ENCODE measurements around the gene CA12. TPM values are rescaled to one million over a fixed set of nuclear protein-coding genes. Genes with fewer than 3 reads are reported as not detected.

CA12 gene
- total and polyA plus RNA-seq, 10 of the 15 experiments (the other 5 are each of a cell fraction or from before 2014, with no cell fraction given) = 0.03 to 0.10 TPM; not detected in 8

DNA sequence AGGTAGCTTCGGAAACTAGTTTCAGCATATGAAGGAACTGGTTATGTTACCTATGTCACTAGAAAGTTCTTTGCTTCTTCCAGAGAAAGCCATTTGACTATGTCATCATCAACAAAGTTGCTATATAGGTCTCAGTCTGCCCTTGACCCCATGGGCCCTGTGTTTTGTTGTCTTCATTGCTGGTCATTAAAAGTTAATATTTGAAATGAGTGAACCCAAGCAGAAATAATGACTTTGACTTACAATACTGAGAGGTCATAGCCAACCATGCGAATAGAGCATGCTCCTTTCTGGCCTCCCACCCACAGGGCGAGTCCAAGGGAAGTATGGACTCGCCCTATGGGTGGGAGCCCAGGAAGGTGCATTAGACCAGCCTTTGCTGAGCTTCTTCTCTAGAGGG lies 63.3 kb downstream of the CA12 start:
- H3K4me3 ChIP-seq = no peak overlapping the region
- no peaks in the 10 kb centered on the region for H3K27me3 ChIP-seq (replicated peaks in 1 of 2; ENCODE audit: control insufficient read depth in 2 of 2, insufficient read depth in 2 of 2, low read length in 1 of 2)
- no peaks in the 10 kb centered on the region for H3K9me3 ChIP-seq (replicated peaks; ENCODE audit: control insufficient read depth, insufficient read depth, low read length)
- FAIRE-seq = no peak
- no peak overlapping the region for H3K9ac ChIP-seq (ENCODE audit: control insufficient read depth, insufficient read depth, low read length)
- ATAC-seq = peak; percentile 74
- peak; percentile 8 for DNase-seq (ENCODE audit: low read depth, low spot score)
- ChIA-PET RAD21 (ENCODE audit: unreplicated experiment) (interaction anchor here (0.8 kb wide), 1 partner anchor 29 kb away, joined by 3 read pairs; no protein-coding TSS in a partner anchor), CTCF (no interaction called here), SMC1A (ENCODE audit: uncharacterized antibody, unreplicated experiment) (interaction anchor here (1.0 kb wide), 1 partner anchor 51 kb away, joined by 3 read pairs; no protein-coding TSS in a partner anchor), POLR2A (interaction anchor here (0.6 to 1.0 kb wide), 2 partner anchors 31 to 1533 kb away, joined by 3 read pairs; no protein-coding TSS in a partner anchor)
- H3K36me3 ChIP-seq (ENCODE audit: control insufficient read depth in 2 of 2, insufficient read depth in 2 of 2, low read length in 1 of 2) = no peaks in the 10 kb centered on the region
- no peaks in the 10 kb centered on the region for H3K4me1 ChIP-seq (ENCODE audit: control insufficient read depth, insufficient read depth, low read length)
- 48% methylated on average over 4 of the region's 4 CpGs for WGBS (ENCODE audit: insufficient coverage, insufficient replicate concordance, low lambda C conversion rate, missing lambda C conversion rate)
- TF ChIP-seq HDAC2 (IDR thresholded peaks at IDR 0.05) (no peak), MTA2 (IDR thresholded peaks at IDR 0.05; ENCODE audit: low read depth) (peak; percentile 20; the same call in 1 of the 2 replicates), NR2F1 (conservative IDR thresholded peaks at IDR 0.05) (peak; percentile 83)
- H4K20me1 ChIP-seq (ENCODE audit: control insufficient read depth, insufficient read depth) = no peaks in the 10 kb centered on the region
- intact Hi-C loops (cut with micrococcal nuclease; ENCODE audit: unreplicated experiment) (no loop called here), in situ Hi-C loops (cut with MboI) (no loop called here)
- no TSS peak for BruUV-seq (replicated peaks)
- no peak overlapping the region for H3K4me2 ChIP-seq (ENCODE audit: control insufficient read depth, insufficient read depth)
- H2AFZ ChIP-seq (ENCODE audit: control insufficient read depth, low read depth, low read length) = no peak overlapping the region
- no peak overlapping the region for H3K27ac ChIP-seq (ENCODE audit: control insufficient read depth, insufficient read depth)
- no peaks in the 10 kb centered on the region for H3K79me2 ChIP-seq (ENCODE audit: control insufficient read depth, insufficient read depth, low read length)

DNA sequence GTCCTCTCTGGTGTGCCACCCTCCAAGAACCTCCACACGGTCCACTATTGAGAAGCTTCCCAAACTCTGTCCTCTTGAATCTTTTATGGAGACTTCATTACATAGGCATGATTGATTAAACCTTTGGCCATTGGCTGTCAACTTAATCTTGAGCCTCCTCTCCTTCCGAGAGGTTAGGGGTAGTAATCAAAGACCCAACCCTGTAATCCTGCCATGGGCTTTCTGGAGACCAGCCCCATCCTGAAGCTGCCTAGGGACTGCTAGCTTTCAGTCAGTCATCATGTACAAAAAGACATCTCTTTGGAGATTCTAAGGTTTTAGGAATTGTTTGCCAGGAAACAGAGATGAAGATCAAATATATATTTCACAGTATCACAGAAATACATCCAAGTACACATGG lies 67.2 kb downstream of the CA12 start:
- intact Hi-C loops (cut with micrococcal nuclease; ENCODE audit: unreplicated experiment) (no loop called here), in situ Hi-C loops (cut with MboI) (no loop called here)
- no peak overlapping the region for H2AFZ ChIP-seq (ENCODE audit: control insufficient read depth, low read depth, low read length)
- no peaks in the 10 kb centered on the region for H3K4me1 ChIP-seq (ENCODE audit: control insufficient read depth, insufficient read depth, low read length)
- H3K4me3 ChIP-seq = no peak overlapping the region
- CTCF ChIA-PET = interaction anchor here (1.6 kb wide), 1 partner anchor 24 kb away, joined by 6 read pairs; no protein-coding TSS in a partner anchor
- DNase-seq (ENCODE audit: low read depth, low spot score) = no peak
- no peaks in the 10 kb centered on the region for H3K9me3 ChIP-seq (replicated peaks; ENCODE audit: control insufficient read depth, insufficient read depth, low read length)
- no peak overlapping the region for H3K27ac ChIP-seq (ENCODE audit: control insufficient read depth, insufficient read depth)
- no TSS peak for BruUV-seq (replicated peaks)
- SMC1A ChIA-PET (ENCODE audit: uncharacterized antibody, unreplicated experiment) = no interaction called here
- no peak overlapping the region for H3K4me2 ChIP-seq (ENCODE audit: control insufficient read depth, insufficient read depth)
- RAD21 ChIA-PET (ENCODE audit: unreplicated experiment) = no interaction called here
- no peak for FAIRE-seq
- no peak for ATAC-seq
- 6% methylated on average over 2 of the region's 2 CpGs for WGBS (ENCODE audit: insufficient coverage, insufficient replicate concordance, low lambda C conversion rate, missing lambda C conversion rate)
- no peaks in the 10 kb centered on the region for H4K20me1 ChIP-seq (ENCODE audit: control insufficient read depth, insufficient read depth)
- no peaks in the 10 kb centered on the region for H3K27me3 ChIP-seq (replicated peaks in 1 of 2; ENCODE audit: control insufficient read depth in 2 of 2, insufficient read depth in 2 of 2, low read length in 1 of 2)
- no peaks in the 10 kb centered on the region for H3K79me2 ChIP-seq (ENCODE audit: control insufficient read depth, insufficient read depth, low read length)
- H3K36me3 ChIP-seq (ENCODE audit: control insufficient read depth in 2 of 2, insufficient read depth in 2 of 2, low read length in 1 of 2) = no peaks in the 10 kb centered on the region
- H3K9ac ChIP-seq (ENCODE audit: control insufficient read depth, insufficient read depth, low read length) = no peak overlapping the region
- POLR2A ChIA-PET = no interaction called here
- TF ChIP-seq ETV6 (conservative IDR thresholded peaks at IDR 0.05 in 1 of 2, IDR thresholded peaks at IDR 0.05 in 1 of 2; ENCODE audit: borderline replicate concordance in 1 of 2, low read depth in 1 of 2) (no peak), MTA2 (IDR thresholded peaks at IDR 0.05; ENCODE audit: low read depth) (no peak), RELA (IDR thresholded peaks at IDR 0.05; ENCODE audit: borderline replicate concordance, partially characterized antibody) (no peak), MYB (IDR thresholded peaks at IDR 0.05; ENCODE audit: borderline replicate concordance, low read depth, low read length) (no peak), ATF7 (IDR thresholded peaks at IDR 0.05; ENCODE audit: low read depth) (no peak), RBBP5 (conservative IDR thresholded peaks at IDR 0.05) (no peak), SUPT20H (IDR thresholded peaks at IDR 0.05; ENCODE audit: borderline replicate concordance, control insufficient read depth, low read depth, low read length) (no peak)
- TF ChIP-seq, protein P1, sequence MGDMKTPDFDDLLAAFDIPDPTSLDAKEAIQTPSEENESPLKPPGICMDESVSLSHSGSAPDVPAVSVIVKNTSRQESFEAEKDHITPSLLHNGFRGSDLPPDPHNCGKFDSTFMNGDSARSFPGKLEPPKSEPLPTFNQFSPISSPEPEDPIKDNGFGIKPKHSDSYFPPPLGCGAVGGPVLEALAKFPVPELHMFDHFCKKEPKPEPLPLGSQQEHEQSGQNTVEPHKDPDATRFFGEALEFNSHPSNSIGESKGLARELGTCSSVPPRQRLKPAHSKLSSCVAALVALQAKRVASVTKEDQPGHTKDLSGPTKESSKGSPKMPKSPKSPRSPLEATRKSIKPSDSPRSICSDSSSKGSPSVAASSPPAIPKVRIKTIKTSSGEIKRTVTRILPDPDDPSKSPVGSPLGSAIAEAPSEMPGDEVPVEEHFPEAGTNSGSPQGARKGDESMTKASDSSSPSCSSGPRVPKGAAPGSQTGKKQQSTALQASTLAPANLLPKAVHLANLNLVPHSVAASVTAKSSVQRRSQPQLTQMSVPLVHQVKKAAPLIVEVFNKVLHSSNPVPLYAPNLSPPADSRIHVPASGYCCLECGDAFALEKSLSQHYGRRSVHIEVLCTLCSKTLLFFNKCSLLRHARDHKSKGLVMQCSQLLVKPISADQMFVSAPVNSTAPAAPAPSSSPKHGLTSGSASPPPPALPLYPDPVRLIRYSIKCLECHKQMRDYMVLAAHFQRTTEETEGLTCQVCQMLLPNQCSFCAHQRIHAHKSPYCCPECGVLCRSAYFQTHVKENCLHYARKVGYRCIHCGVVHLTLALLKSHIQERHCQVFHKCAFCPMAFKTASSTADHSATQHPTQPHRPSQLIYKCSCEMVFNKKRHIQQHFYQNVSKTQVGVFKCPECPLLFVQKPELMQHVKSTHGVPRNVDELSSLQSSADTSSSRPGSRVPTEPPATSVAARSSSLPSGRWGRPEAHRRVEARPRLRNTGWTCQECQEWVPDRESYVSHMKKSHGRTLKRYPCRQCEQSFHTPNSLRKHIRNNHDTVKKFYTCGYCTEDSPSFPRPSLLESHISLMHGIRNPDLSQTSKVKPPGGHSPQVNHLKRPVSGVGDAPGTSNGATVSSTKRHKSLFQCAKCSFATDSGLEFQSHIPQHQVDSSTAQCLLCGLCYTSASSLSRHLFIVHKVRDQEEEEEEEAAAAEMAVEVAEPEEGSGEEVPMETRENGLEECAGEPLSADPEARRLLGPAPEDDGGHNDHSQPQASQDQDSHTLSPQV (IDR thresholded peaks at IDR 0.05) = no peak
- TF ChIP-seq, protein P2, sequence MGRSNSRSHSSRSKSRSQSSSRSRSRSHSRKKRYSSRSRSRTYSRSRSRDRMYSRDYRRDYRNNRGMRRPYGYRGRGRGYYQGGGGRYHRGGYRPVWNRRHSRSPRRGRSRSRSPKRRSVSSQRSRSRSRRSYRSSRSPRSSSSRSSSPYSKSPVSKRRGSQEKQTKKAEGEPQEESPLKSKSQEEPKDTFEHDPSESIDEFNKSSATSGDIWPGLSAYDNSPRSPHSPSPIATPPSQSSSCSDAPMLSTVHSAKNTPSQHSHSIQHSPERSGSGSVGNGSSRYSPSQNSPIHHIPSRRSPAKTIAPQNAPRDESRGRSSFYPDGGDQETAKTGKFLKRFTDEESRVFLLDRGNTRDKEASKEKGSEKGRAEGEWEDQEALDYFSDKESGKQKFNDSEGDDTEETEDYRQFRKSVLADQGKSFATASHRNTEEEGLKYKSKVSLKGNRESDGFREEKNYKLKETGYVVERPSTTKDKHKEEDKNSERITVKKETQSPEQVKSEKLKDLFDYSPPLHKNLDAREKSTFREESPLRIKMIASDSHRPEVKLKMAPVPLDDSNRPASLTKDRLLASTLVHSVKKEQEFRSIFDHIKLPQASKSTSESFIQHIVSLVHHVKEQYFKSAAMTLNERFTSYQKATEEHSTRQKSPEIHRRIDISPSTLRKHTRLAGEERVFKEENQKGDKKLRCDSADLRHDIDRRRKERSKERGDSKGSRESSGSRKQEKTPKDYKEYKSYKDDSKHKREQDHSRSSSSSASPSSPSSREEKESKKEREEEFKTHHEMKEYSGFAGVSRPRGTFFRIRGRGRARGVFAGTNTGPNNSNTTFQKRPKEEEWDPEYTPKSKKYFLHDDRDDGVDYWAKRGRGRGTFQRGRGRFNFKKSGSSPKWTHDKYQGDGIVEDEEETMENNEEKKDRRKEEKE (IDR thresholded peaks at IDR 0.05) = no peak
